ENCODE measurements around the gene PCBD1. TPM values are rescaled to one million over a fixed set of nuclear protein-coding genes. Genes with fewer than 3 reads are reported as not detected.

PCBD1 gene
- total RNA-seq, 1 experiment from 2014 or later: 163 TPM

GRCh38 chr10:70918851-70919530, 30.6 kb upstream of the PCBD1 start:
- ChIA-PET POLR2A (no interaction called here), RAD21 (ENCODE audit: low non-redundant PET in 1 of 2, low total read pairs in 2 of 2, uncharacterized antibody in 2 of 2, unreplicated experiment in 2 of 2) (no interaction called here), CTCF (no interaction called here)
- H4K20me1 ChIP-seq (ENCODE audit: insufficient read depth): no peaks in the 10 kb centered on the region
- no TSS peak for BruUV-seq (replicated peaks)
- H3K9me2 ChIP-seq (ENCODE audit: insufficient read depth): no peaks in the 10 kb centered on the region
- H3K9me3 ChIP-seq (ENCODE audit: control insufficient read depth in 1 of 2, insufficient read depth in 1 of 2, low read depth in 1 of 2, low read length in 2 of 2): no peaks in the 10 kb centered on the region
- no peak for ATAC-seq
- no peak overlapping the region for H2AFZ ChIP-seq (ENCODE audit: low read depth, low read length, poor library complexity, severe bottlenecking)
- no peaks in the 10 kb centered on the region for H3K79me2 ChIP-seq (ENCODE audit: insufficient read depth, low read length)
- no peak overlapping the region for H3K4me3 ChIP-seq (replicated peaks in 1 of 2; ENCODE audit: low read depth in 1 of 2, low read length in 2 of 2)
- no peak for DNase-seq (ENCODE audit: low read depth, low spot score)
- H3K36me3 ChIP-seq (ENCODE audit: control insufficient read depth in 1 of 2, insufficient read depth in 2 of 2, low read length in 2 of 2): no peaks in the 10 kb centered on the region
- TF ChIP-seq JUND (IDR thresholded peaks at IDR 0.05) (no peak), YY1 (IDR thresholded peaks at IDR 0.05; ENCODE audit: extremely low read depth, insufficient replicate concordance, low read depth, low read length) (no peak), POLR2AphosphoS5 (IDR thresholded peaks at IDR 0.05; ENCODE audit: low read depth, low read length) (no peak), ZFX (IDR thresholded peaks at IDR 0.05) (no peak), ELF1 (IDR thresholded peaks at IDR 0.05; ENCODE audit: borderline replicate concordance, low read depth) (no peak), TCF7L2 (IDR thresholded peaks at IDR 0.05; ENCODE audit: borderline replicate concordance, extremely low read depth, insufficient read depth, insufficient read length) (no peak), SRF (IDR thresholded peaks at IDR 0.05; ENCODE audit: low read depth) (no peak), ZNF274 (IDR thresholded peaks at IDR 0.05; ENCODE audit: low read depth, low read length) (no peak), RAD21 (IDR thresholded peaks at IDR 0.05; ENCODE audit: low read depth) (no peak), POLR2A (IDR thresholded peaks at IDR 0.05; ENCODE audit: borderline replicate concordance, extremely low read depth, insufficient read depth, insufficient read length) (no peak), CEBPB (IDR thresholded peaks at IDR 0.05; ENCODE audit: low read depth) (no peak), SIN3A (IDR thresholded peaks at IDR 0.05; ENCODE audit: low read depth) (no peak), EZH2 (IDR thresholded peaks at IDR 0.05) (no peak), FOSL1 (IDR thresholded peaks at IDR 0.05; ENCODE audit: low read depth) (no peak), EZH2phosphoT487 (IDR thresholded peaks at IDR 0.05; ENCODE audit: borderline replicate concordance) (no peak), EGR1 (IDR thresholded peaks at IDR 0.05; ENCODE audit: low read depth) (no peak), CBX3 (IDR thresholded peaks at IDR 0.05; ENCODE audit: low read depth) (no peak)
- TF ChIP-seq, protein P1, sequence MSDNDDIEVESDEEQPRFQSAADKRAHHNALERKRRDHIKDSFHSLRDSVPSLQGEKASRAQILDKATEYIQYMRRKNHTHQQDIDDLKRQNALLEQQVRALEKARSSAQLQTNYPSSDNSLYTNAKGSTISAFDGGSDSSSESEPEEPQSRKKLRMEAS (IDR thresholded peaks at IDR 0.05): no peak
- TF ChIP-seq, protein P2, sequence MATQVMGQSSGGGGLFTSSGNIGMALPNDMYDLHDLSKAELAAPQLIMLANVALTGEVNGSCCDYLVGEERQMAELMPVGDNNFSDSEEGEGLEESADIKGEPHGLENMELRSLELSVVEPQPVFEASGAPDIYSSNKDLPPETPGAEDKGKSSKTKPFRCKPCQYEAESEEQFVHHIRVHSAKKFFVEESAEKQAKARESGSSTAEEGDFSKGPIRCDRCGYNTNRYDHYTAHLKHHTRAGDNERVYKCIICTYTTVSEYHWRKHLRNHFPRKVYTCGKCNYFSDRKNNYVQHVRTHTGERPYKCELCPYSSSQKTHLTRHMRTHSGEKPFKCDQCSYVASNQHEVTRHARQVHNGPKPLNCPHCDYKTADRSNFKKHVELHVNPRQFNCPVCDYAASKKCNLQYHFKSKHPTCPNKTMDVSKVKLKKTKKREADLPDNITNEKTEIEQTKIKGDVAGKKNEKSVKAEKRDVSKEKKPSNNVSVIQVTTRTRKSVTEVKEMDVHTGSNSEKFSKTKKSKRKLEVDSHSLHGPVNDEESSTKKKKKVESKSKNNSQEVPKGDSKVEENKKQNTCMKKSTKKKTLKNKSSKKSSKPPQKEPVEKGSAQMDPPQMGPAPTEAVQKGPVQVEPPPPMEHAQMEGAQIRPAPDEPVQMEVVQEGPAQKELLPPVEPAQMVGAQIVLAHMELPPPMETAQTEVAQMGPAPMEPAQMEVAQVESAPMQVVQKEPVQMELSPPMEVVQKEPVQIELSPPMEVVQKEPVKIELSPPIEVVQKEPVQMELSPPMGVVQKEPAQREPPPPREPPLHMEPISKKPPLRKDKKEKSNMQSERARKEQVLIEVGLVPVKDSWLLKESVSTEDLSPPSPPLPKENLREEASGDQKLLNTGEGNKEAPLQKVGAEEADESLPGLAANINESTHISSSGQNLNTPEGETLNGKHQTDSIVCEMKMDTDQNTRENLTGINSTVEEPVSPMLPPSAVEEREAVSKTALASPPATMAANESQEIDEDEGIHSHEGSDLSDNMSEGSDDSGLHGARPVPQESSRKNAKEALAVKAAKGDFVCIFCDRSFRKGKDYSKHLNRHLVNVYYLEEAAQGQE (IDR thresholded peaks at IDR 0.05; ENCODE audit: low read depth): no peak
- peaks cover 13% of the 10 kb centered on the region in 2 experiments; a peak in 3 of 4 replicates for H3K4me1 ChIP-seq (ENCODE audit: control insufficient read depth in 1 of 2, insufficient read depth in 2 of 2, low read length in 2 of 2)
- H3K9ac ChIP-seq (ENCODE audit: low read length): no peak overlapping the region
- peaks cover 4% of the 10 kb centered on the region; the same call in 1 of the 2 replicates for H3K27me3 ChIP-seq (ENCODE audit: insufficient read depth, low read length)
- intact Hi-C loops (cut with micrococcal nuclease): no loop called here
- no peak overlapping the region for H3K4me2 ChIP-seq (ENCODE audit: low read length)
- no peak overlapping the region for H3K27ac ChIP-seq (ENCODE audit: low read depth, low read length)
